HG03457 (cell line): ENCODE results near the gene ULK3.

ENCODE experiments used
- ATAC-seq: cut with Tn5 transposase; IDR thresholded peaks from one replicate; pipeline ENCODE4 v1.9.1; 2021; ENCODE audit warnings: moderate number of reproducible peaks; ENCODE audit not compliant: unreplicated experiment

The ULK3 gene

DNA sequence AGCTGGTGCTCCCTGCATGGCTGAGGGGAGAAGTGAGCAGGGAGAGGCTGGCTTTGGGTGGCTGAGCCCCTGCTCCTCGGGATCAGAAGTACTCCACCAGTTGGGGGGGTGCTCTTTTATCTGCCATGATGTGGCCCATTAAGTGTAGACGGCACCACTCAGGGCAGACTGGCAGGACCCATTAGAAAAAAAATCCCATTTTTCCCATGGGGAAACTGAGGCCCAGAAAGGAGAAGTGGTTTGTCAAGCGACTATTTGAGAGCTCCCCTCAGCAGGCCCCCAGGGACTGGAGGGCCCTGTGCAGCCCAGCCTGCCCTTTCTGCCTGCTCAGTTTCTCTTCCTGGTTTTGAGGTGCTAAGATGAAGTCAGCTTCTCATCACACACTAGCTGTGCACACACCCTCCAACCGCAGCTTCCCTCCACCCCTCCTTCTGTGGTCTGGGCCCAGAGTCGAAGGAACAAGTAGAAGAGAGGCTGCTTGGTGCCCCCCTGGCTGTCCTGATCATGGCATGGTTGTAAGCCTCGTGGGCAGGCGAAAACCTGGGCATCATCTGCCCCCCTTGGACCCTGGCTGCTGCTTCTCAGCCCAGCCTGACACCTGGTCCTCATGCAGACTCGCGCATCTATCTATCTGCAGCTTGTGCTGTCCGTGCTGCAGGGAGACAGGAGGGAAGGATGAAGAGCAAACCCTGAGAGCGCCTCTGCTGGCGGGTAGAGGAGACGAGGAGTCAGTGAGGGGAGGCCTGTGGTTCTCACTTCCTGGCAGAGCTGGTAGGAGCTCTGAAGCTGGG, 55.5 kb downstream of the ULK3 start:
- ATAC-seq: peak; percentile 29

DNA sequence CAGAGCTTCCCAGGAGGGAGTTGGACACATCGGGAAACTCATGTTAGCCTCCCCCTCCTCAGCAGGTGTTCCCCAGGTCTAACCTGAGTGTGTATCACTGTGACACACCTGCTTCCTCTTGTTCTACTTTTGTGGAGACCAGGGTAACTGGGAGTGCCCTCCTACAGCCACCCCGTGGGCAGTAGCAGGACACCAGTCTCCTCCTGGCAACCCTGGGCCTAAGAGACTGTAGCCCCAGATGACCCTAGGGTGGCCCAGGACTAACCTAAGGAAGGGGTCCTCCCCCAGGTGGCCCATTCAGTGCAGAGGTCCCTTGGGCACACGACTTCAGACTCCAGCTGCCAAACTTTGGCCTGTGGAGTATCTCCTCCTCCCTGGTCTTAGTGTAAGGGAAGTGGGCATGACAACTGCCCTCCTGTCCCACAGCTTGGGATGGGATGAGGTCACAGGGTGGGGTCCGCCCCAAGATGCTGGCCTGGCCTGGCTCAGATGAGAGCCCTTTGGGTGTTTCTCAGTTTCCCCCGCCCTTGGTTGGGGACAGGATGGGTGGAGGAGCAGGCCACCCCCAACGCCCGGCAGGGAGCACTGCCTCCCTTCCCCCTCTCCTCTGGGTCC, 56.3 kb downstream of the ULK3 start:
- ATAC-seq: no peak
